HepG2 (cell line): Measurements from ENCODE around the gene CTDNEP1. TPM values are rescaled to one million over a fixed set of nuclear protein-coding genes. Genes with fewer than 3 reads are reported as not detected.

Experiments used
- ATAC-seq: fragments of 200-7000 bp; cut with Tn5 transposase; 3 replicates; pipeline ENCODE4 v1.9.1; 2020; ENCODE audit warnings: mild to moderate bottlenecking, moderate library complexity
- BruUV-seq: library from RNA; stranded (reverse); fragments of 400-500 nt; replicated peaks from 2 replicates; lab custom pipeline; 2021; lab: Mats Ljungman, UMichigan
- CTCF ChIA-PET: fragments of 300-600 bp; formaldehyde crosslinking; extraction: SDS; loops from one replicate; lab custom pipeline; 2021; ENCODE audit warnings: low total read pairs, inconsistent platforms, low intra/inter-chr PET ratio; lab: Yijun Ruan, JAX
- POLR2A ChIA-PET: fragments of 350-600 bp; sonication (Branson Sonifier 250); formaldehyde crosslinking; loops from one replicate; lab custom pipeline; 2020; ENCODE audit warnings: antibody characterized with exemption, inconsistent platforms; lab: Yijun Ruan, JAX
- DNase-seq: peaks from one replicate; pipeline ENCODE4 v3.0.0-alpha.2; 2015; ENCODE audit warnings: low spot score
- FAIRE-seq: peaks from 3 replicates; lab custom pipeline; 2011; peaks lifted over from hg19 to GRCh38; lab: Jason Lieb, UNC
- H2AFZ ChIP-seq: one replicate; pipeline ENCODE4 v1.6.1; 2011; ENCODE audit warnings: low read length, inconsistent platforms
- H3K27ac ChIP-seq: fragments of 300-600 bp; 3 replicates; pipeline ENCODE4 v1.8.0; 2011; ENCODE audit warnings: mixed run types, mild to moderate bottlenecking, mixed read lengths, low read length, inconsistent platforms; ENCODE audit not compliant: insufficient read depth; ENCODE audit errors: extremely low read length
- H3K27me3 ChIP-seq, 2 experiments: fragments of 200-600 bp in 1 of 2; 2 replicates in 1 of 2; 3 replicates in 1 of 2; pipeline versions ENCODE4 v1.6.0 to v1.8.0; 2011; ENCODE audit warnings: low read length in 2 of 2, mild to moderate bottlenecking in 2 of 2, moderate library complexity in 2 of 2, inconsistent platforms in 1 of 2; ENCODE audit not compliant: insufficient read depth in 2 of 2, control insufficient read depth in 1 of 2
- H3K36me3 ChIP-seq, 2 experiments: fragments of 200-600 bp in 1 of 2; replicated peaks in 1 of 2; 2 replicates in 1 of 2; 3 replicates in 1 of 2; pipeline versions ENCODE4 v1.5.1 to v1.8.0; 2011; ENCODE audit warnings: low read length in 2 of 2, inconsistent platforms in 1 of 2; ENCODE audit not compliant: insufficient read depth in 2 of 2, control insufficient read depth in 1 of 2
- H3K4me1 ChIP-seq: 2 replicates; pipeline ENCODE4 v1.5.1; 2012; ENCODE audit warnings: low read length, inconsistent platforms; ENCODE audit not compliant: insufficient read depth
- H3K4me2 ChIP-seq: 2 replicates; pipeline ENCODE4 v1.6.0; 2011; ENCODE audit warnings: low read depth, low read length, inconsistent platforms
- H3K4me3 ChIP-seq, 3 experiments: fragments of 200-600 bp in 1 of 3; sonication (generic), shearing (Covaris generic) in 1 of 3; replicated peaks in 1 of 3; 2 replicates each; pipeline ENCODE4 v1.5.1; 2011 to 2016; ENCODE audit warnings: low read length in 3 of 3, inconsistent platforms in 2 of 3, low read depth in 2 of 3, mild to moderate bottlenecking in 2 of 3, control low read depth in 1 of 3, mixed read lengths in 1 of 3; ENCODE audit not compliant: insufficient read depth in 1 of 3
- H3K79me2 ChIP-seq: one replicate; pipeline ENCODE4 v1.6.1; 2011; ENCODE audit warnings: low read length, inconsistent platforms; ENCODE audit not compliant: insufficient read depth
- H3K9ac ChIP-seq: 2 replicates; pipeline ENCODE4 v1.6.0; 2011; ENCODE audit warnings: mild to moderate bottlenecking, low read depth, low read length, inconsistent platforms; ENCODE audit not compliant: insufficient read depth
- H3K9me3 ChIP-seq: 2 replicates; pipeline ENCODE4 v1.5.1; 2012; ENCODE audit warnings: mild to moderate bottlenecking, low read length
- H4K20me1 ChIP-seq: 2 replicates; pipeline ENCODE4 v1.6.0; 2011; ENCODE audit warnings: inconsistent platforms, mild to moderate bottlenecking, low read length, moderate library complexity; ENCODE audit not compliant: insufficient read depth
- LCORL ChIP-seq, 2 experiments: fragments of 450-650 bp in 1 of 2; sonication (generic) in 1 of 2; formaldehyde crosslinking in 1 of 2; IDR thresholded peaks; 2 replicates each; pipeline versions ENCODE4 v1.5.0 to v1.6.1; 2017 to 2020; ENCODE audit warnings: antibody characterized with exemption in 1 of 2, missing genetic modification reagents in 1 of 2
- MTERF4 ChIP-seq: sonication (generic); formaldehyde crosslinking; IDR thresholded peaks from 2 replicates; pipeline ENCODE4 v1.8.0; 2023; ENCODE audit warnings: mild to moderate bottlenecking, missing genetic modification reagents
- SOX6 ChIP-seq, 2 experiments: fragments of 450-650 bp in 1 of 2; sonication (generic) in 1 of 2; formaldehyde crosslinking in 1 of 2; IDR thresholded peaks; 2 replicates each; pipeline versions ENCODE4 v1.4.0 to v1.6.1; 2017 to 2020; ENCODE audit warnings: antibody characterized with exemption in 1 of 2, mild to moderate bottlenecking in 1 of 2, missing genetic modification reagents in 1 of 2
- ZFP82 ChIP-seq: sonication (generic); formaldehyde crosslinking; IDR thresholded peaks from 2 replicates; pipeline ENCODE4 v1.5.1; 2020; ENCODE audit warnings: mild to moderate bottlenecking, missing genetic modification reagents, borderline replicate concordance
- ZNF563 ChIP-seq: sonication (generic); formaldehyde crosslinking; IDR thresholded peaks from 2 replicates; pipeline ENCODE4 v1.8.0; 2022; ENCODE audit warnings: mild to moderate bottlenecking, moderate library complexity, missing genetic modification reagents
- ZNF841 ChIP-seq: sonication (generic); formaldehyde crosslinking; IDR thresholded peaks from 2 replicates; pipeline ENCODE4 v1.8.1; 2023; ENCODE audit warnings: missing genetic modification reagents, borderline replicate concordance
- WGBS: methylation state at CpG from one replicate; pipeline ENCODE4 v1.1.6; 2017; ENCODE audit warnings: low lambda C conversion rate; 5-methylcytosine and 5-hydroxymethylcytosine counted together
- in situ Hi-C: cut with HindIII; loops from 2 replicates; pipeline ENCODE4 v1.10.0; 2017; ENCODE audit warnings: low pct_unique_long_range_greater_than_20kb; ENCODE audit not compliant: extremely low pct_ligation_motif_present
- intact Hi-C: fragments of 100-400 bp; cut with micrococcal nuclease; formaldehyde crosslinking; loops from one replicate; pipeline ENCODE4 v1.10.0; 2022; ENCODE audit not compliant: unreplicated experiment
- polyA plus RNA-seq, 8 experiments: library from polyadenylated mRNA; depleted of rRNA in 3 of 8; stranded (reverse) in 7 of 8; unstranded in 1 of 8; fragments of >200 nt; fragmentation: Illumina TruSeq in 4 of 8; extraction: Trizol in 4 of 8; gene quantifications; 2 replicates each; pipeline versions ENCODE4 v1.2.1 to v1.2.3, GENCODE V29; 2011 to 2016; ENCODE audit warnings: low read depth in 4 of 8, missing spikeins in 1 of 8, mixed read lengths in 1 of 8; ENCODE audit not compliant: insufficient read depth in 1 of 8
- total RNA-seq, 5 experiments: library from RNA; depleted of rRNA; stranded (reverse); fragments of >200 nt; fragmentation: Illumina TruSeq; extraction: Trizol; gene quantifications; 2 replicates each; pipeline ENCODE4 v1.2.3, GENCODE V29; 2016; ENCODE audit warnings: low read depth in 1 of 5
- TF ChIP-seq, protein P1 (sequence below): sonication (generic); formaldehyde crosslinking; IDR thresholded peaks from 2 replicates; pipeline ENCODE4 v1.4.0; 2020; ENCODE audit warnings: low read depth, missing genetic modification reagents
- TF ChIP-seq, protein P2 (sequence below): sonication (generic); formaldehyde crosslinking; IDR thresholded peaks from one replicate; pipeline ENCODE4 v1.5.1; 2020; ENCODE audit warnings: mild to moderate bottlenecking, missing genetic modification reagents; ENCODE audit errors: not compliant biosample characterization

Gene CTDNEP1
- total and polyA plus RNA-seq, 2 of the 13 experiments (the other 11 are each of a cell fraction or from before 2014, with no cell fraction given): 19.8 to 118 TPM

DNA sequence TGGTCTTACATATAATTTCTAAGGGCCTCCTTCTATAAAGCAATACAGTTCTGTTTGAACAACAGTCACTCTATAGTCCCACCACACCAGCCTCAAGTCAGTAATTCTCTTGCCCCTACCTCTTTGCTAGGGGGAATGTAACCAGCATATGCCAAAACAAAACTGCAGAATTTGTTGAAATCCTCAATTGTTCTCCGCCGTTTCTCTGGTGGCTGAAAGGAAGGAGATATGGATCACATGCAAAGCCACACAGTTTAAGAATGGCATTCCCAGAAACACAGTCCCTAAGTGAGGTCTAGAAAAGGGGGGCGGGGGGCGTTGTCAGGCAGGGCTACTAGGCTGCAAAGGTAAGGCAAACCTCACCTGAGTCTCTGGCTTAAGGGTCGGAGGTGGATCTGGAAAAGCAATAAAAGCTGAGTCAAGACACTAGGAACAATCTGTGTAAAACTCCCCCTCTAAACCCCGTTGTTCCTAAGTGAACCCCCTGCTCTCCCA lies 14.2 kb downstream of the CTDNEP1 start:
- BruUV-seq: no TSS peak
- Histone ChIP-seq H3K9ac (peak overlapping the region; percentile 96), H3K9me3 (no peaks in the 10 kb centered on the region), H3K4me3 (peak overlapping the region; percentile 97 to 98 (median 98); a peak in 5 of 6 replicates), H3K27ac (peak overlapping the region; percentile 88), H3K4me2 (peak overlapping the region; percentile 84), H3K36me3 (peaks cover 10 to 24% of the 10 kb centered on the region in 2 experiments), H3K4me1 (peaks cover 53% of the 10 kb centered on the region), H3K27me3 (no peaks in the 10 kb centered on the region; a peak in 1 of 5 replicates), H4K20me1 (peaks cover 7% of the 10 kb centered on the region; the same call in 1 of the 2 replicates), H3K79me2 (peaks cover 62% of the 10 kb centered on the region), H2AFZ (no peak overlapping the region)
- intact Hi-C loops: loop anchor here (10.0 kb wide), 1 partner anchor 63 kb away; the partner anchor contains the start of gene ASGR1
- 0 out of 2 replicates have a peak, but pooled peaks have one; percentile 27 for TF ChIP-seq MTERF4 (CRISPR knock-in tag)
- TF ChIP-seq, protein P1, sequence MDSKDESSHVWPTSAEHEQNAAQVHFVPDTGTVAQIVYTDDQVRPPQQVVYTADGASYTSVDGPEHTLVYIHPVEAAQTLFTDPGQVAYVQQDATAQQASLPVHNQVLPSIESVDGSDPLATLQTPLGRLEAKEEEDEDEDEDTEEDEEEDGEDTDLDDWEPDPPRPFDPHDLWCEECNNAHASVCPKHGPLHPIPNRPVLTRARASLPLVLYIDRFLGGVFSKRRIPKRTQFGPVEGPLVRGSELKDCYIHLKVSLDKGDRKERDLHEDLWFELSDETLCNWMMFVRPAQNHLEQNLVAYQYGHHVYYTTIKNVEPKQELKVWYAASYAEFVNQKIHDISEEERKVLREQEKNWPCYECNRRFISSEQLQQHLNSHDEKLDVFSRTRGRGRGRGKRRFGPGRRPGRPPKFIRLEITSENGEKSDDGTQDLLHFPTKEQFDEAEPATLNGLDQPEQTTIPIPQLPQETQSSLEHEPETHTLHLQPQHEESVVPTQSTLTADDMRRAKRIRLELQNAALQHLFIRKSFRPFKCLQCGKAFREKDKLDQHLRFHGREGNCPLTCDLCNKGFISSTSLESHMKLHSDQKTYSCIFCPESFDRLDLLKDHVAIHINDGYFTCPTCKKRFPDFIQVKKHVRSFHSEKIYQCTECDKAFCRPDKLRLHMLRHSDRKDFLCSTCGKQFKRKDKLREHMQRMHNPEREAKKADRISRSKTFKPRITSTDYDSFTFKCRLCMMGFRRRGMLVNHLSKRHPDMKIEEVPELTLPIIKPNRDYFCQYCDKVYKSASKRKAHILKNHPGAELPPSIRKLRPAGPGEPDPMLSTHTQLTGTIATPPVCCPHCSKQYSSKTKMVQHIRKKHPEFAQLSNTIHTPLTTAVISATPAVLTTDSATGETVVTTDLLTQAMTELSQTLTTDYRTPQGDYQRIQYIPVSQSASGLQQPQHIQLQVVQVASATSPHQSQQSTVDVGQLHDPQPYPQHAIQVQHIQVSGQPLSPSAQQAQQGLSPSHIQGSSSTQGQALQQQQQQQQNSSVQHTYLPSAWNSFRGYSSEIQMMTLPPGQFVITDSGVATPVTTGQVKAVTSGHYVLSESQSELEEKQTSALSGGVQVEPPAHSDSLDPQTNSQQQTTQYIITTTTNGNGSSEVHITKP (CRISPR knock-in tag): 0 out of 2 replicates have a peak, but pooled peaks have one; percentile 60
- TF ChIP-seq ZNF841 (CRISPR knock-in tag): no peak
- TF ChIP-seq SOX6 (IDR thresholded peaks at IDR 0.05): no peak
- TF ChIP-seq SOX6 (CRISPR knock-in tag; IDR thresholded peaks at IDR 0.05): 0 out of 2 replicates have a peak, but pooled peaks have one; percentile 8
- TF ChIP-seq ZFP82: 0 out of 2 replicates have a peak, but pooled peaks have one; percentile 50
- no peak for TF ChIP-seq LCORL (IDR thresholded peaks at IDR 0.05)
- 0 out of 2 replicates have a peak, but pooled peaks have one; percentile 14 for TF ChIP-seq LCORL (CRISPR knock-in tag; IDR thresholded peaks at IDR 0.05)
- TF ChIP-seq, protein P2, sequence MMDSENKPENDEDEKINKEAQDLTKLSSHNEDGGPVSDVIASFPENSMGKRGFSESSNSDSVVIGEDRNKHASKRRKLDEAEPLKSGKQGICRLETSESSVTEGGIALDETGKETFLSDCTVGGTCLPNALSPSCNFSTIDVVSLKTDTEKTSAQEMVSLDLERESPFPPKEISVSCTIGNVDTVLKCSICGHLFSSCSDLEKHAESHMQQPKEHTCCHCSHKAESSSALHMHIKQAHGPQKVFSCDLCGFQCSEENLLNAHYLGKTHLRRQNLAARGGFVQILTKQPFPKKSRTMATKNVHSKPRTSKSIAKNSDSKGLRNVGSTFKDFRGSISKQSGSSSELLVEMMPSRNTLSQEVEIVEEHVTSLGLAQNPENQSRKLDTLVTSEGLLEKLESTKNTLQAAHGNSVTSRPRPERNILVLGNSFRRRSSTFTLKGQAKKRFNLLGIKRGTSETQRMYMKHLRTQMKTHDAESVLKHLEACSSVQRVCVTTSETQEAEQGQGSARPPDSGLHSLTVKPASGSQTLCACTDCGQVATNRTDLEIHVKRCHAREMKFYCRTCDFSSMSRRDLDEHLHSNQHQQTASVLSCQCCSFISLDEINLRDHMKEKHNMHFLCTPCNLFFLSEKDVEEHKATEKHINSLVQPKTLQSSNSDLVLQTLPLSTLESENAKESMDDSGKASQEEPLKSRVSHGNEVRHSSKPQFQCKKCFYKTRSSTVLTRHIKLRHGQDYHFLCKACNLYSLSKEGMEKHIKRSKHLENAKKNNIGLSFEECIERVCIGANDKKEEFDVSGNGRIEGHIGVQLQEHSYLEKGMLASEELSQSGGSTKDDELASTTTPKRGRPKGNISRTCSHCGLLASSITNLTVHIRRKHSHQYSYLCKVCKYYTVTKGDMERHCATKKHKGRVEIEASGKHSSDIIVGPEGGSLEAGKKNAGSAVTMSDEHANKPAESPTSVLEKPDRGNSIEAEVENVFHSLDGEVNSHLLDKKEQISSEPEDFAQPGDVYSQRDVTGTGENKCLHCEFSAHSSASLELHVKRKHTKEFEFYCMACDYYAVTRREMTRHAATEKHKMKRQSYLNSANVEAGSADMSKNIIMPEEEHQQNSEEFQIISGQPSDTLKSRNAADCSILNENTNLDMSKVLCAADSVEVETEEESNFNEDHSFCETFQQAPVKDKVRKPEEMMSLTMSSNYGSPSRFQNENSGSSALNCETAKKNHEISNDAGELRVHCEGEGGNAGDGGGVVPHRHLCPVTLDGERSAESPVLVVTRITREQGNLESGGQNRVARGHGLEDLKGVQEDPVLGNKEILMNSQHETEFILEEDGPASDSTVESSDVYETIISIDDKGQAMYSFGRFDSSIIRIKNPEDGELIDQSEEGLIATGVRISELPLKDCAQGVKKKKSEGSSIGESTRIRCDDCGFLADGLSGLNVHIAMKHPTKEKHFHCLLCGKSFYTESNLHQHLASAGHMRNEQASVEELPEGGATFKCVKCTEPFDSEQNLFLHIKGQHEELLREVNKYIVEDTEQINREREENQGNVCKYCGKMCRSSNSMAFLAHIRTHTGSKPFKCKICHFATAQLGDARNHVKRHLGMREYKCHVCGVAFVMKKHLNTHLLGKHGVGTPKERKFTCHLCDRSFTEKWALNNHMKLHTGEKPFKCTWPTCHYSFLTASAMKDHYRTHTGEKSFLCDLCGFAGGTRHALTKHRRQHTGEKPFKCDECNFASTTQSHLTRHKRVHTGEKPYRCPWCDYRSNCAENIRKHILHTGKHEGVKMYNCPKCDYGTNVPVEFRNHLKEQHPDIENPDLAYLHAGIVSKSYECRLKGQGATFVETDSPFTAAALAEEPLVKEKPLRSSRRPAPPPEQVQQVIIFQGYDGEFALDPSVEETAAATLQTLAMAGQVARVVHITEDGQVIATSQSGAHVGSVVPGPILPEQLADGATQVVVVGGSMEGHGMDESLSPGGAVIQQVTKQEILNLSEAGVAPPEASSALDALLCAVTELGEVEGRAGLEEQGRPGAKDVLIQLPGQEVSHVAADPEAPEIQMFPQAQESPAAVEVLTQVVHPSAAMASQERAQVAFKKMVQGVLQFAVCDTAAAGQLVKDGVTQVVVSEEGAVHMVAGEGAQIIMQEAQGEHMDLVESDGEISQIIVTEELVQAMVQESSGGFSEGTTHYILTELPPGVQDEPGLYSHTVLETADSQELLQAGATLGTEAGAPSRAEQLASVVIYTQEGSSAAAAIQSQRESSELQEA (CRISPR knock-in tag): no peak
- TF ChIP-seq ZNF563 (CRISPR knock-in tag): 0 out of 2 replicates have a peak, but pooled peaks have one; percentile 10
- DNase-seq (no peak), ATAC-seq (no peak), FAIRE-seq (no peak)
- WGBS: 55% methylated on average over 6 of the region's 6 CpGs
- POLR2A ChIA-PET: interaction anchor here (0.7 to 8.9 kb wide), 11 partner anchors 14 to 202 kb away, joined by 3 to 140 read pairs (median 6); partner anchors contain the start of genes ACADVL, ASGR1, ASGR2 and CTDNEP1
- in situ Hi-C loops: no loop called here
- CTCF ChIA-PET: no interaction called here
